GM21423 (cell line): ENCODE measurements around the gene CBLC.

Experiments
- ATAC-seq: cut with Tn5 transposase; IDR thresholded peaks from one replicate; pipeline ENCODE4 v1.9.1; 2021; ENCODE audit warnings: mild to moderate bottlenecking, moderate library complexity; ENCODE audit not compliant: unreplicated experiment

The CBLC gene

DNA sequence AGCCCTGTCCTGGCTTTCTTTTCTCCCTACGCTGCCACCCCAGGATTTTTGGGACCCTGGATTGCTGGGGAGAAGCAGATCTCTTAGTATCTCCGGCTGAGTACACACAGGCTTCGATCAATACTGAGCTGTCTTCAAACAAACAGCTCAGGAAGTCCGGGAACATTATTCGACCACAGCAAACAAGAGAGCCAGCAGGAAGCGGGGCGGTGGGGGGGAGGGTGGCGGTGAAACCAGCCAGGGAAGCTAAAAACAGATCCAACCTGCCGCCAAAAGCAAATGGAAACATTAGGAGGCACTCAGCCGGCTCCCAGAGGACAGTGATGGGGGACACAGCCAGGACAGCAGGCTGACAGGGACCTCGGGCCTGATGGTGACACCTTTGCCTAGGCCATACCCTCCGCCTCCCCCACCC, 19.0 kb downstream of the CBLC start:
- no peak for ATAC-seq

DNA sequence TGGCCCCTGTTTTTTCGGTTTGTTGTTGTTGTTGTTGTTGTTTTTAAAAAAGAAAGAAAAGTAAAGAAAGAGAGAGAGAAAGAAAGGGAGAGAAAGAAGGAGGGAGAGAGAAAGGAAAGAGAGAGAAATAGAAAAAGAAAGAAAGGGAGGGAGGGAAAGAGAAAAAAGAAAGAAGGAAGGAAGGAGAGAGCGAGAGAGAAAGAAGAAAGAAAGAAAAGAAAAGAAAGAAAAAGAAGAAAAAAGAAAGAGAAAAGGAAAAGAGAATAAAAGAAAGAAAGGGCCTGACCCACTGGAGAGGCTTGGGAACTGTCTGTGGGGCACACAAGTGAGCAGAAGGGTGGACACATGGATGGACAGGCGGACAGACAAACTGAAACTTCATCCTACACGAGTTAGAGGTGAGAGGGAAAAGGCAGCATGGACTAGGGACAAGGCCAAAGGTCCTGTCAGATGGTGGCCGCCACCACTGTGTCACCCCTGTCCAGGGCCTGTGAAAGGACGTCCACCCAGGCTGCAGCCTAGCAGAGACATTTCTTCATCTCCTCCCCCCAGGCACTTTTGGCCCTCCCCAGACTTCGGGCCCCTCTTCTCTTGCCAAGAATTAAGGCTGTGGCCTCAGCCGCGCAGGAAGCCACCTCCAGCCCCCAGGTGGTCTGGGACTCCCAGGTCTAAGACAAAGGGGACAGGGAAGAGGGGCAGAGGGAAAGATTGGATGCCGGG, 22.1 kb downstream of the CBLC start:
- ATAC-seq, result no peak

DNA sequence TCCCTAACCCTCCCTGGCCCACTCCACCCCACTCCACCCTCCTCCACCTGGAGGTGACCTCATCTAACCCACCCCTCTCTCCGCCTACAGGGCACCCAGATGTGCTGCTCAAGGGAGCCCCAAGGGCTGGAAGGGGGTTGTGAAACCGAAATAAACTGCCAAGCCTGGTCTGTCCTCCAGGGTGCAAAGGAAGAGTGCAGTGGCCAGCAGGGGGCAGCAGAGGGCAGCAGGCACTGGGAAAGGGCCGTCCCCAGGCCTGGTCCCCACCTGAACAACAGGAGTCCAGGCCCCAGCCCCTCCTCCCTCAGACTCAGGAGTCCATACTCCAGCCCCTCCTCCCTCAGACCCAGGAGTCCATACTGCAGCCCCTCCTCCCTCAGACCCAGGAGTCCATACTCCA, 22.8 kb downstream of the CBLC start:
- ATAC-seq, result no peak

DNA sequence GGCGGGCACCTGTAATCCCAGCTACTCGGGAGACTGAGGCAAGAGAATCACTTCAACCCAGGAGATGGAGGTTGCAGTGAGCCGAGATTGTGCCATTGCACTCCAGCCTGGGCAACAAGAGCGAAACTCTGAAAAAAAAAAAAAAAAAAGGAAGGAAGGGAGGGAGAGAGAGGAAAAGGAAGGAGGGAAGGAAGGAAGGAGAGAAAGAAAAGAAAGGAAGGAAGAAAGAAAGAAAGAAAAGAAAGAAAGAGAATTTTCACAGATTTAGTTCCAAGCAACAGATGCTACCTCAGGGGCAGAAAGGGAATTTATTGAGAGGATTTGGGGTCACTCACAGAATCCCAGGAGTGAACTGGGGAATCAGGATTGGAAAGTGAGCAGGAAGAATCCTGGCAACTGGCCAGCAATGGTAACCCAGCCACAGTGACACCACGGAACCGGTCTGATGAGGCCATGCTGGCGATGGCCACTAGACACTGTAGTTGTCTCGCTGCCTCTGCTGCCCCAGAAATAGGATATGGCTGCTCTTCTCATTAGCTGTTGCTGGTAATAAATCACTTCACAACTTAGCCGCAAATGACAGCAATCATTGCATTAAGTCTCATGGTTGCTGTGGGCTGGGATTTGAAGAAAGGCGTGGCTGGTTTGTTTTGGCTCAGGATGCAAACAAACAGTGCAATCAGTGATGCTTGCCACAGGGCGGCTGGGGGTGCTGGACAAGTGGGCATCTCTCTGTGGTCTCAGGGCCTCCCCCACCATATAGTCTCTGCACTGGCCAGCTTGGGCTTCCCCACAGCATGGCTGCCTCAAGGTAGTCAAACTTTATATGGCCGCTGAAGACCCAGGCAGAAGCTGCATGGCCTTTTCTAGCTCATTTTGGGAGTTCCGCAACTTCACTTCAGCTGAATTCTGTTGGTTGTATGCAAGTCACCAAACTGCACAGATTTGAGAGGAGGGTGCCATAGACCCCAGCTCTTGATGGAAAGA, 26.0 kb downstream of the CBLC start:
- ATAC-seq, result no peak

DNA sequence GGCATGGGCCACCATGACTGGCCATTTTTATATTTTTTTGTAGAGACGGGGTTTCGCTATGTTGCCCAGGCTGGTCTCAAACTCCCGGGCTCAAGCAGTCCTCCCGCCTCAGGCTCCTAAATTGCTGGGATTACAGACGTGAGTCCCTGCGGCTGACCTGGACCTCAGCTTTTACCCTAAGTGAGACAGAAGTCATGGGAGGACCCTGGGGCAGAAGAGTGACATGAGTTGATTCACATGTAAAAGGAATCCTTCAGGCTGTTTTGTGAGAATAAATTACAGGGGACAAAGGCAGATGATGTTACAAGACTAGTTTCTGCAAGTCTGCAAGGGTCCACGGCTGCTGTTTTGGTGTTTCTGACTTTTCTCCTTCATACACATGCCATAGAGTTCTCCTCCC, 28.6 kb downstream of the CBLC start:
- no peak for ATAC-seq

DNA sequence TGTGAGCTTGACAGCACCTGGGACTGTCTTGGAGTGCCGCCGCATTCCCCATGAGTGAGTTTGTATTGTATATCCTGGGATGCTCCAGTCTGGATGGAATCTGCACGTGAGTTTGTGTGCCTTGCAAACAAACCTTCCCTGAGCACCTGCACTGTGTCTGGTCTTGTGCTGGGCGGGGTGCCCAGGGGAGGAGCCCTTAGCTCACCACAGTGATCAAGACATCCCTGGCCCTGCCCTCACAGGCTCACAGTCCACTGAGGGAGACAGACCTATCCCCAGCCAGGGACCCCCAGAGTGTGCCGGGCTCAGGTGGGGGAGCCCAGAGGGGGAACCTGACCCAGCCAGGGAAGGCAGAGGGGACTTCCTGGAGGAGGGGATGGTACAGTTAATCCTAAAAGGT, 29.5 kb downstream of the CBLC start:
- no peak for ATAC-seq

DNA sequence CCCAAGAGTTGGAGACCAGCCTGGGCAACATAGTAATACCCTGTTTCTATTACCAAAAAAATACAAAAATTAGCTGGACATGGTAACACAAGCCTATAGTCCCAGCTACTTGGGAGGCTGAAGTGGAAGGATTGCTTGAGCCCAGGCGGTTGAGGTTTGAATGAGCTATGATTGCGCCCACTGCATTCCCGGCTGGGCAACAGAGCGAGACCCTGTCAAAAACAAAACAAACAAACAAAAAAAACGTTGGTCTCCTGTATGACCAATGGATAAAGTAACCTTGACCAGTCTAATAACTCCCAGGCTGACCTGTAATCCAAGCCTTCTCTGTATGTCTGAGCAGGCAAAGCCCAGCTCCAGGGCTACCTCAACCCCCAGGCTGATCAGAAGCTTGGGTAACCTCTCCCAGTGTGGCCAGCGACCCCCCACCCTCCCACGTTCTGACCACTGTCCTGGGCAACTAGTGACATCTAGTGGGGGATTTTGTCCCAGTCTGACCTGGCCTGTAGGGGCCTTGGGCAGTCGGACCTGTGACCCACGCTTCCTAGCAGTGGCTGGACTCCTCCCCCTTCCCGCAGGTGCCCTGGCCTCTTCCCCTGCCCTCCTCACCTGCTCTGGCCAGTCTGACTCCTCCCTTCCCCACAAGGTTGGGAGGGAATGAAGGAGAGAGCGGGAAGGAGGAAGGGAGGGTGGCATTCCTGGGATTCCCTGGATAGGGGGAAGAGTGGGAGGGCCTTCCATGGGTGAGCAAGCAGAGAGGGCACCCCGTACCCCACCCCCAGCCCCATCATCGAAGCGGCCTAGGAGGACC, 30.2 kb downstream of the CBLC start:
- ATAC-seq, result no peak

DNA sequence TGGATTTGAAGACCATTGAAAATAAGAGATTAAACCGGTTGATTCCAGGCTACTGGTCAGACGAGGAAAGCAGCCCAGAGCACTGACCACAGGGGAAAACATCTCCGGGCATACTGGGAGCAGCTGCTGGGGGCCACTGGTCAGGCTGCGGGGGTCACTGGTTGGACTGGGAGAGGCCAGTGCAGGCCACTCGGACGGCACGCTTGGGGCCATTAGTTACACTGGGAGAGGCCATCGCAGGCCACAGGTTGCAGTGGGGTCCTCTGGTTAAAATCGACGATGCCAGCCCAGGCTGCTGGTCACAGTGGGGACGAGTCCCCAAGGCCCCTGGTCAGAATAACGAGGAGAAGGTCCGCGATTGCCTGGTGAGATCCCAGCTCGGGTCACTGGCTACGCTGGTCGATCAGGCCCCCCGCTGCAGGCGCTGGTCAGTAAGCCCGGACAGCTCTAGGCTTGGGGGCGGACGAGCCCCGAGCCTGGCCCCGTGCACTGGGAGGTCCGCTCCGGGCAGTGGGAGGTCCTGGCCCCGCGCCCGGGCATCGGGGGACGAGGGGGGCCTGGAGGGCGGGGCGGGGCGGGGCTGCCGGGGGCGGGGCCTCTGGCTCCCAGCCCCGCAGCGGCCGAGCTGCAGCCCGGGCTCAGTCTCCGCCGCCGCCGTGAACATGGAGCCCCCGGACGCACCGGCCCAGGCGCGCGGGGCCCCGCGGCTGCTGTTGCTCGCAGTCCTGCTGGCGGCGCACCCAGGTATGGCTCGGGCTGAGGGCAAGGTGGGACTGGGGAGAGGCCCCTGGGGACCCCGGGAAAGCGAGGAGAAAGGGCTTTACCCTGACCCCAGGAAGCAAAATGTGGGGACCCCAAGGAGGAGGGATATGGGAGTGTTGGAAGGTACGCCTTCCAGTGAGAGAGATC, 31.0 kb downstream of the CBLC start, which contains the start of gene BCAM:
BCAM (plus strand) TSS at position 641 of the 909 bp plus-strand sequence; CDS start at position 663, 22 bp downstream.
- no peak for ATAC-seq

DNA sequence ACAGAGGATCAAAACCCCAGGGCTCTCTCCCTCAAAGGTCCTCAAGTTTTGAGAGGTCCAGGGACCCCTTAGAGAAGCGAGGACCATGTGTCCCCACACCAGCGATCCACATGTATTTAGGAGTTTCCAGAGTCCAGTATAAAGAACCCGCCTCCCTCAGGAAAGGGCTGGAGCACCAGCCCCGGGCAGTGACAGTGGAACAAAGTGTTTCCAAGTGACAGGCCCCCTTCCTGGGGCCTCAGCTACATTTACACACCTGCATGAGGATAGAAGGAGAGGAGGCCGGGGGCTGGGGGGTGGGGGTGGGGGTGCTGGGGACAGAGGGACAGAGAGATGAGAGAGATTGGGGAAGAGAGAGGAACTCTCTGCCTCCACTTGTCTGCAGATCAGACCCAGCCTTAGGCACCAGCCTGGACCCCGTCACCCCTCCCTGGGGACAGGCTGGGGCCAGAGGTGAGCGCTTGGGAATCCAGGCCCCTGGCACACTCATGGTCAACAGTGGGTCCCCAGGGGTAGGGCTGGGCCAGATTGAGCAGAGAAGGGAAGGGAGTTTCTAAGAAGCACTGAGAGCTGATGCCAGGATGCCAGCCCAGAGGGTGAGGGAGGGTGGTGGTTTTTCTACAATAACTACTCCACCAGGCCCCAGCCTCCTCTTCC, 32.0 kb downstream of the CBLC start:
- no peak for ATAC-seq

DNA sequence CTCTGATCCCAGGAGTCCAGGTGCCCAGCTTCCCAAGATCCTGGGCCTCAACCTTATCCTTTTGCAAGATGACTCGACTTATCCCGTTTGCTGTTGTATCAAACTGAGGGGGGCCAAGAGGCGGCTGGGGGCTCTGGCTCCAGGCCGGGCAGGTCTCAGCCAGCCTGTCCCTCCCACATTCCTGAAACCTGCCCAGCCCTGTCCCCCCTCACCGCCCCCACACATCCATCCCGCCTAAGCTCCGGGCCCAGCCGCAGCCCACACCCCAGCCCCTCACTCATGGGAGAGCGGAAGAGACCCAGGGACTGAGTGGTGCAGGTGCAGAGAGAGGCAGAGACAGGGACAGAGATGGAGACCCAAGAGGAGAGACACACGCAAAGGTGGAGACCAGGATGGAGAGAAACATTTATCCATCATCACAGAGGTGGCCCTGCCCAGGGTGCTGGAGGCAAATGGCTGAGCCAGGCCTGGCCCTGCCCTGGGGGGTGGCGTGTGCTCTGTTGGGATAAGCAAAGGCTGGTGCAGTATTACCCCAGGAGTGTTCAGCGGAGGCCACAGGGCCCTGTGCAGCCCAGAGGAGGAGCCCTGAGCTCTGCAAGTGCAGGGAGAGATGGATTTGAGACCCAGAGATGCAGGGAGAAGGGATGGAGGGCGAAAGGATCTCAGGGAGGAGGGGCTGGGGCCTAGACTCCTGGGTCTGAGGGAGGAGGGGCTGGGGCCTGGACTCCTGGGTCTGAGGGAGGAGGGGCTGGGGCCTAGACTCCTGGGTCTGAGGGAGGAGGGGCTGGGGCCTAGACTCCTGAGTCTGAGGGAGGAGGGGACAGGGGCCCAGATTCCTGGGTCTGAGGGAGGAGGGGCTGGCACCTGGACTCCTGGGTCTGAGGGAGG, 32.8 kb downstream of the CBLC start:
- ATAC-seq, result no peak

DNA sequence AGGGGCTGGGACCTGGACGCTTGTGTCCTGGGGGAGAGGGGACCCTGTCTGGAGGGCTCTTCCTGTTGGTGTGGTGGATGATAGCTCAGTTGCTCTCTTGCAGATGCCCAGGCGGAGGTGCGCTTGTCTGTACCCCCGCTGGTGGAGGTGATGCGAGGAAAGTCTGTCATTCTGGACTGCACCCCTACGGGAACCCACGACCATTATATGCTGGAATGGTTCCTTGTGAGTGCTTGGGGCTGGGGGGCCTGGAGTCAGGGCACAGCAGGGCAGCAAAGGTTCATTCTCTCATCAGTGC, 33.4 kb downstream of the CBLC start:
- no peak for ATAC-seq

DNA sequence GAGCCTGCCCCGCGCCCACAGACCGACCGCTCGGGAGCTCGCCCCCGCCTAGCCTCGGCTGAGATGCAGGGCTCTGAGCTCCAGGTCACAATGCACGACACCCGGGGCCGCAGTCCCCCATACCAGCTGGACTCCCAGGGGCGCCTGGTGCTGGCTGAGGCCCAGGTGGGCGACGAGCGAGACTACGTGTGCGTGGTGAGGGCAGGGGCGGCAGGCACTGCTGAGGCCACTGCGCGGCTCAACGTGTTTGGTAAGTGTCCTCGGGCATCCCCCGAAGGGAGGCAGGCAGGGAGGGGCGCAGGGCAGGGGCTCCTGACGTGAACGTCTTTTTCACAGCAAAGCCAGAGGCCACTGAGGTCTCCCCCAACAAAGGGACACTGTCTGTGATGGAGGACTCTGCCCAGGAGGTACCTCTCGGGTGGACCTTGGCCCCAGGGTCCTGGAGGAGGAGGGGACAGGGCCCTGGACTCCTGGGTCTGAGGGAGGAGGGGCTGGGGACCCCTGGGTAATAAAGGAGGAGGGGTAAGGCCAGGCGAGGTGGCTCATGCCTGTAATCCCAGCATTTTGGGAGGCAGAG, 34.5 kb downstream of the CBLC start:
- no peak for ATAC-seq

DNA sequence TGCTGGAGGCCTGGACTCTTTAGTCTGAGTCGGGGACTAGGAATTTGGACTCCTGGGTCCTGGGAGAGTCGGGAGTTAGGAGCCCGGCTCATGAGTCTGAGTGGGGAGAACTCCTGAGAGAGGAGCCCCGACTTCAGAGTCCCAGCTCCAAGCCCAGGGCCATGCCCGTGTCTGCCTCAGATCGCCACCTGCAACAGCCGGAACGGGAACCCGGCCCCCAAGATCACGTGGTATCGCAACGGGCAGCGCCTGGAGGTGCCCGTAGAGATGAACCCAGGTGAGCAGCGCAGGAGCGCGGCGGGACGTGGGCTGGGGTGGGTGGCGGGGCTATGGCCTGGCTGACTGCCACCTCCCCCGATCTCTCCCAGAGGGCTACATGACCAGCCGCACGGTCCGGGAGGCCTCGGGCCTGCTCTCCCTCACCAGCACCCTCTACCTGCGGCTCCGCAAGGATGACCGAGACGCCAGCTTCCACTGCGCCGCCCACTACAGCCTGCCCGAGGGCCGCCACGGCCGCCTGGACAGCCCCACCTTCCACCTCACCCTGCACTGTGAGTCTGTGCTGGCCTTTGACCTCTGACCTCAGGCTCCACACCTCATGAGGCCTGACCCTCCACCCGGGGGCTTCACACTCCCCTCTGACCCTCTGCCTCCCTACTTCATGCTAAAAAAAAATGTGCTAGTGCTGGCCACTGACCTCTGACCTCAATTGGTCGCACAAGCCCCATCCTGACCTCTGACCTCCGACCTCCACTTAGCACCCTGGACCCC, 35.6 kb downstream of the CBLC start:
- ATAC-seq, result no peak

DNA sequence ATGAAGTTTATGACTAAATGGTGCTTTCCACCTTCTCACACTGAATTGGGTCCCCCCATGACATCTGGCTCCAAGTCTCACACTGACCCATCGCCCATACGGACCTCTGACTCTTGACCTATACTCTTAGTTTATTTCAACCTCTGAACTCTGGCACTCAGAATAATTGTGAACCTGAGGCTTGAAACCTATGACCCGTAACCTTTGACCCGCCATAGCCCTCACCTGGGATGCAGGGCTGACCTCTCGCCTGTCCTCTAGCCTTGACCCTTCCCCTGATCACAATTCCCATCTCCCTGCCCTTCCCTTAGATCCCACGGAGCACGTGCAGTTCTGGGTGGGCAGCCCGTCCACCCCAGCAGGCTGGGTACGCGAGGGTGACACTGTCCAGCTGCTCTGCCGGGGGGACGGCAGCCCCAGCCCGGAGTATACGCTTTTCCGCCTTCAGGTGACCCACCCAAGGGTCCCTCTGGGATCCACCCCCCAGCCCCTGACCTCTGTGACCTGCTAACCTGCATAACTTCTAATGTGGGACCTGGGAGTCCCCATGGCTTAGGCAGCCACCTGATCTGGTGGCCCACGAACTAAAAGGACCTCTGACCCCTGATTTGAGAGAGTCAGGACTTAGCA, 36.3 kb downstream of the CBLC start:
- no peak for ATAC-seq

DNA sequence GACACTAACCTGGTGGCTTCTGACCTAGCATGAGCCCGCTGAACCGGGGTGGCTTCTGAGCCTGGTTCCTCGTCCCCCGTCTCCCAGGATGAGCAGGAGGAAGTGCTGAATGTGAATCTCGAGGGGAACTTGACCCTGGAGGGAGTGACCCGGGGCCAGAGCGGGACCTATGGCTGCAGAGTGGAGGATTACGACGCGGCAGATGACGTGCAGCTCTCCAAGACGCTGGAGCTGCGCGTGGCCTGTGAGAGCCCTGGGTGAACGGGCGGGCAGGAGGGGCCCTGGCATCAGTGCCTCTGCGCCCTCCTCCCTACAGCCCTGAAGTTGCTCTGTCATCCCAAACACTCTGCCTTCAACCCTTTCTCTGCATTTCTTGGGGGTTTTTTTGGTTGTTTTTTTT, 36.8 kb downstream of the CBLC start:
- ATAC-seq, result no peak

DNA sequence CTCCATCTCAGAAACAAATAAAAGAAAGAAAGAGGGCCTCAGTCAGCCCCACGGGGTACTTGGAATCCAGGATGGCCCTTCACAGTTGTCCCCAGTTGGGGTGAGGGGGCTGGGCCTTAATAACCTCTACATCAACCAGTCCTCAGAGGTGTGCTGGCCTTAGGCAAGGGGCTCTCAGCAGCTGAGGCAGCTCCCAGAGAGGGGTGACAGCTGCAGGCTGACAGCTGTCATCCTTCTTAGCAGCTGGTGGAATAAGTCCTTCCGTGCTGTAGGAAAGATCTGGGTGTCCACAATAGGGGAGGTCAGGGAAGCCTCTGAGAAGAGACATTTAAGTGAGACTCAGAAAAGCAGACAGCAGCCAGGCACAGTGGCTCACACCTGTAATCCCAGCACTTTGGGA, 38.6 kb downstream of the CBLC start:
- no peak for ATAC-seq

DNA sequence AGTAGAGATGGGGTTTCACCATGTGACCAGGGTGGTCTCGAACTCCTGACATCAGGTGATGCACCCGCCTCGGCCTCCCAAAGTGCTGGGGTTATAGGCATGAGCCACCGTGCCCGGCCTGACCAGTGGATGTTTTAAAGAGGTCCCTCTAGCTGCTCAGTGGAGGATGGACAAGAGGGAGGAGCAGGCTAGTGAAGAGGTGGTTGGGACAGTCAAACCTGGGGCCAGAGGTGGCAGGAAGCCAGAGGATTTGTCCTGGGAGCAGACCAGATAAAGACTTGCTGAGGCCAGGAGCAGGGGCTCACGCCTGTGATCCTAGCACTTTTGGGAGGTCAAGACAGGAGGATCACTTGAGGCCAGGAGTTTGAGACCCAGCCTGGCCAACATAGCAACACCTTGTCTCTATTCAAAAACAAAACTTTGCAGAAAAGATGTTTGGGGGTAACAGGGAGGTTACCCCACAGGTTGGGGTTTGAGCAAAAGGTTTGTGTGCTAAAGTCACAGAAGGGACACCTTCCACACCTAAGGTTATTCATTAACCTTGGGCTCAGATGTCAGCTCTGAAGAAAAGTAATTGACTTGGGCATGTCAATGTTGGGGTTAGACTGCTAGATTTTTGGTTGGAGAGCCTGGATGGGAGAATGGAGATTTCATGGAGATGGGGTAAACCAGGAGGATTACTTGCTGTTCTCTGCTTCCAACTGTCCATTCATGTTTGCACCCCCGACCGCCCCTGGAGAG, 40.2 kb downstream of the CBLC start:
- ATAC-seq, result no peak
